Measurements from ENCODE around the gene USP21. TPM values are rescaled to one million over a fixed set of nuclear protein-coding genes. Genes with fewer than 3 reads are reported as not detected.

Gene USP21, protein sequence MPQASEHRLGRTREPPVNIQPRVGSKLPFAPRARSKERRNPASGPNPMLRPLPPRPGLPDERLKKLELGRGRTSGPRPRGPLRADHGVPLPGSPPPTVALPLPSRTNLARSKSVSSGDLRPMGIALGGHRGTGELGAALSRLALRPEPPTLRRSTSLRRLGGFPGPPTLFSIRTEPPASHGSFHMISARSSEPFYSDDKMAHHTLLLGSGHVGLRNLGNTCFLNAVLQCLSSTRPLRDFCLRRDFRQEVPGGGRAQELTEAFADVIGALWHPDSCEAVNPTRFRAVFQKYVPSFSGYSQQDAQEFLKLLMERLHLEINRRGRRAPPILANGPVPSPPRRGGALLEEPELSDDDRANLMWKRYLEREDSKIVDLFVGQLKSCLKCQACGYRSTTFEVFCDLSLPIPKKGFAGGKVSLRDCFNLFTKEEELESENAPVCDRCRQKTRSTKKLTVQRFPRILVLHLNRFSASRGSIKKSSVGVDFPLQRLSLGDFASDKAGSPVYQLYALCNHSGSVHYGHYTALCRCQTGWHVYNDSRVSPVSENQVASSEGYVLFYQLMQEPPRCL
- 10 to 100 TPM; 12.9 to 53.1 (median 20.6) TPM for total RNA-seq

GRCh38 chr1:161159087-161159912 lies at the start of gene USP21:
Gene USP21, plus strand, starts transcription at chr1:161159500. Its CDS starts 1,141 bp downstream, at chr1:161160641.
- Histone ChIP-seq H3K27ac (peak within 1 kb of the TSS; percentile 71 to 95 (median 88)), H3K27me3 (no peaks in the 10 kb centered on the region), H3K4me1 (peaks cover 0 to 51% (median 23%) of the 10 kb centered on the region in 4 donors), H3K4me3 (peak within 1 kb of the TSS; percentile 73 to 96 (median 91)), H3K9me3 (no peaks in the 10 kb centered on the region), H3K36me3 (peaks cover 0 to 54% (median 0%) of the 10 kb centered on the region in 3 donors)
- TF ChIP-seq POLR2A (IDR thresholded peaks at IDR 0.05) (peak; percentile 32 to 63), EP300 (IDR thresholded peaks at IDR 0.05) (peak; percentile 30 to 90)
- TF ChIP-seq, protein P1, sequence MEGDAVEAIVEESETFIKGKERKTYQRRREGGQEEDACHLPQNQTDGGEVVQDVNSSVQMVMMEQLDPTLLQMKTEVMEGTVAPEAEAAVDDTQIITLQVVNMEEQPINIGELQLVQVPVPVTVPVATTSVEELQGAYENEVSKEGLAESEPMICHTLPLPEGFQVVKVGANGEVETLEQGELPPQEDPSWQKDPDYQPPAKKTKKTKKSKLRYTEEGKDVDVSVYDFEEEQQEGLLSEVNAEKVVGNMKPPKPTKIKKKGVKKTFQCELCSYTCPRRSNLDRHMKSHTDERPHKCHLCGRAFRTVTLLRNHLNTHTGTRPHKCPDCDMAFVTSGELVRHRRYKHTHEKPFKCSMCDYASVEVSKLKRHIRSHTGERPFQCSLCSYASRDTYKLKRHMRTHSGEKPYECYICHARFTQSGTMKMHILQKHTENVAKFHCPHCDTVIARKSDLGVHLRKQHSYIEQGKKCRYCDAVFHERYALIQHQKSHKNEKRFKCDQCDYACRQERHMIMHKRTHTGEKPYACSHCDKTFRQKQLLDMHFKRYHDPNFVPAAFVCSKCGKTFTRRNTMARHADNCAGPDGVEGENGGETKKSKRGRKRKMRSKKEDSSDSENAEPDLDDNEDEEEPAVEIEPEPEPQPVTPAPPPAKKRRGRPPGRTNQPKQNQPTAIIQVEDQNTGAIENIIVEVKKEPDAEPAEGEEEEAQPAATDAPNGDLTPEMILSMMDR (IDR thresholded peaks at IDR 0.05), result peak in 3 of 5 experiments; percentile 19 to 32 (median 22)
- DNase-seq (ENCODE audit: low spot score in 2 of 2), result peak; percentile 84 to 88
- 0 to 2% methylated on average over 55 to 59 of the region's 60 CpGs for WGBS, 2 donors

DNA sequence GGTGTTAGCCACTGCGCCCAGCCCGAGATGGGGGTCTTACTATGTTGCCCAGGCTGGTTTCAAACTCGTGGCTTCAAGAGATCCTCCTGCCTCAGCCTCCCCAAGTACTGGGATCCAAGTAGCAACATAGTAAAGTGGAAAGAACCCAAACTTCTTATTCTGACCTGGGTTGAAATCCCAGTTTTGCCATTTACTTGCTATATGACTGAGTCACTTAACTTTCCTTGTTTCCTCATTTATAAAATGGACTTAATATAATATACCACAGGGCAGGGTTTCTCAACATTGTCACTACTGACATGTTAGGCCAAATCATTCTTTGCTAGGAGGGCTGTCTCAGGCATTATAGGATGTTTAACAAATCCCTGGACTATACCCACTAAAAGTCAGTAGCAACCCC lies 48.2 kb upstream of the USP21 start:
- WGBS, 2 donors, result 88 to 92% methylated on average over 3 of the region's 3 CpGs
- Histone ChIP-seq H3K27me3 (no peaks in the 10 kb centered on the region), H3K4me3 (no peak overlapping the region), H3K9me3 (no peaks in the 10 kb centered on the region), H3K4me1 (peaks cover 0 to 38% (median 6%) of the 10 kb centered on the region in 4 donors), H3K27ac (no peak overlapping the region), H3K36me3 (peaks cover 0 to 12% (median 0%) of the 10 kb centered on the region in 3 donors)
- no peak for DNase-seq (ENCODE audit: low spot score in 2 of 2)
- no peak for TF ChIP-seq EP300 (IDR thresholded peaks at IDR 0.05)
- TF ChIP-seq, protein P1 (IDR thresholded peaks at IDR 0.05), result no peak
- TF ChIP-seq POLR2A (IDR thresholded peaks at IDR 0.05), result no peak

DNA sequence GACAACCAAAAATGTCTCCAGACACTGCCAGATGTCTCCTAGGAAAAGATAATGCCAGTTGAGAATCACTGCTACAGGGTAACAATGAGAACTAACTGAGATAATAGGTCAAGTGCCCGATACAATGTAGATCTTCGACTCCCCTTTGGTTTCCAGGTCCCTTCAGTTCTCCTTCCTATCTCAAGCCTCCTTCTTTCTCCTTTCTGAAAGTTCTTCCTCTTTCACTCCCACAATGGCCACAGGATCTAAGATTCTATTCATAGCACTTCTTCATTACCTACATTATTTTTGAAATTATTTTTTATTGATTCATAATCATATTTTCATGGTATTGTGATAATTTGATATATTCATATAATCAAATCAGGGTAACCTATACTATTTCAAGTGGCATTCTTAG lies 47.8 kb upstream of the USP21 start:
- Histone ChIP-seq H3K4me1 (peaks cover 0 to 42% (median 10%) of the 10 kb centered on the region in 4 donors), H3K27me3 (no peaks in the 10 kb centered on the region), H3K9me3 (no peaks in the 10 kb centered on the region), H3K4me3 (no peak overlapping the region), H3K27ac (no peak overlapping the region), H3K36me3 (peaks cover 0 to 12% (median 0%) of the 10 kb centered on the region in 3 donors)
- no peak for DNase-seq (ENCODE audit: low spot score in 2 of 2)
- 82 to 87% methylated on average over 2 of the region's 2 CpGs for WGBS, 2 donors
- TF ChIP-seq EP300 (IDR thresholded peaks at IDR 0.05) (no peak), POLR2A (IDR thresholded peaks at IDR 0.05) (no peak)
- TF ChIP-seq, protein P1 (IDR thresholded peaks at IDR 0.05), result no peak

- no peak for TF ChIP-seq POLR2A (IDR thresholded peaks at IDR 0.05)
- Histone ChIP-seq H3K9me3 (no peaks in the 10 kb centered on the region), H3K27ac (no peak overlapping the region), H3K4me1 (peaks cover 0 to 55% (median 24%) of the 10 kb centered on the region in 4 donors), H3K4me3 (no peak overlapping the region), H3K36me3 (peaks cover 0 to 12% (median 0%) of the 10 kb centered on the region in 3 donors), H3K27me3 (no peaks in the 10 kb centered on the region)
- DNase-seq (ENCODE audit: low spot score in 2 of 2), result no peak
- WGBS, 2 donors, result 74 to 82% methylated on average over 1 of the region's 1 CpG
These were observed 45.4 kb upstream of the USP21 start for GRCh38 chr1:161113915-161114314.

DNA sequence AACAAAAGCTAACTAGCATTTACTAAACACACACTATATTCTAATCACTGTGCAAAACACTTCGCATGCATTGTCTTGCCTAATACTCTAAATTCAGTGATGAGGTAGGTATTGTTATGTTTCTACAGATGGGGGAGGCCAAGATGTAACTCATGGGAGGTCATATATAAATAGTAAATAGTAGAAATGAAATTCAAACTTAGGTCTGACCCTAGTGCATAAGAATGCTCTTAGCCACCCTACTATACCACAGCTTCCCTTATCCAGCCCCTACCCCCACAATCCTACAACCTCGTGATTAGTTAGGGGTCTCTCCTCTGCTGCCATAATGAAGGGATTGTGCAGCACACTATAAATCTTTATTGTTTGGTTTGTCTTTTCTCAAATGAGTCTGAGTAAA lies 44.7 kb upstream of the USP21 start:
- Histone ChIP-seq H3K9me3 (no peaks in the 10 kb centered on the region), H3K27ac (no peak overlapping the region), H3K4me1 (peaks cover 0 to 61% (median 30%) of the 10 kb centered on the region in 4 donors), H3K4me3 (no peak overlapping the region), H3K27me3 (no peaks in the 10 kb centered on the region), H3K36me3 (peaks cover 0 to 10% (median 0%) of the 10 kb centered on the region in 3 donors)
- no peak for DNase-seq (ENCODE audit: low spot score in 2 of 2)
- WGBS, 2 donors, result 52 to 57% methylated on average over 2 of the region's 2 CpGs
- TF ChIP-seq, protein P1 (IDR thresholded peaks at IDR 0.05), result no peak
- TF ChIP-seq POLR2A (IDR thresholded peaks at IDR 0.05) (no peak), EP300 (IDR thresholded peaks at IDR 0.05) (no peak)
